GM10266 (cell line): ENCODE data around the gene KDM5A.
"Not testable (repeated sequence)": the region's sequence is repeated elsewhere in the genome, so short reads cannot be mapped to it uniquely, and the experiment has no call there.

Experiments
- DNase-seq: peaks from one replicate; pipeline ENCODE4 v3.0.0; 2012; ENCODE audit errors: extremely low spot score
- CTCF ChIP-seq: IDR thresholded peaks from 2 replicates; pipeline ENCODE4 v1.5.1; 2012; ENCODE audit warnings: mild to moderate bottlenecking, low read depth; ENCODE audit not compliant: control insufficient read depth, insufficient read depth; ENCODE audit errors: missing control alignments

Gene KDM5A

GRCh38 chr12:389142-390096 is at the start of gene KDM5A:
KDM5A (minus strand) TSS chr12:389320; CDS start chr12:389091, 229 bp downstream.
- peak; percentile 6 for TF ChIP-seq CTCF
- peak; percentile 90 for DNase-seq

- DNase-seq: not testable (repeated sequence)
Measured at GRCh38 chr12:435737-436136, 46.6 kb upstream of the KDM5A start.

GRCh38 chr12:422526-422925 is 33.4 kb upstream of the KDM5A start:
- no peak for TF ChIP-seq CTCF
- DNase-seq: no peak

GRCh38 chr12:418432-418831 is 29.3 kb upstream of the KDM5A start:
- no peak for TF ChIP-seq CTCF
- no peak for DNase-seq

- DNase-seq: no peak
- no peak for TF ChIP-seq CTCF
Measured at GRCh38 chr12:414859-415258, 25.7 kb upstream of the KDM5A start.

GRCh38 chr12:402029-402389 is 12.9 kb upstream of the KDM5A start:
- peak; percentile 29 for TF ChIP-seq CTCF
- DNase-seq: no peak

GRCh38 chr12:401235-402028 is 12.3 kb upstream of the KDM5A start, which contains the start of gene CCDC77:
CCDC77 (plus strand) TSS chr12:401644; CDS start chr12:409384, 7,740 bp downstream.
- peak; percentile 12 for TF ChIP-seq CTCF
- peak; percentile 92 for DNase-seq
